HCT116 (cell line): Measurements from ENCODE around the gene BCAR3. TPM values are rescaled to one million over a fixed set of nuclear protein-coding genes. Genes with fewer than 3 reads are reported as not detected.

Source experiments
- ATAC-seq: fragments of 200-7000 bp; cut with Tn5 transposase; 2 replicates; pipeline ENCODE4 v1.9.1; 2020; ENCODE audit warnings: mild to moderate bottlenecking, moderate library complexity
- BruUV-seq: library from RNA; stranded (reverse); fragments of 400-500 nt; replicated peaks from 2 replicates; lab custom pipeline; 2021; lab: Mats Ljungman, UMichigan
- CTCF ChIA-PET: fragments of 300-600 bp; sonication (Branson Sonifier 250); formaldehyde crosslinking; loops from one replicate; lab custom pipeline; 2021; ENCODE audit warnings: antibody characterized with exemption; lab: Charles Lee
- POLR2A ChIA-PET: fragments of 300-600, 350-600 bp; sonication (Branson Sonifier 250); formaldehyde crosslinking; loops from one replicate; lab custom pipeline; 2021; ENCODE audit warnings: antibody characterized with exemption; lab: Charles Lee
- RAD21 ChIA-PET, 2 experiments: fragments of 300-600 bp; sonication (Branson Sonifier 250); formaldehyde crosslinking; loops; one replicate each; lab custom pipeline; 2023; ENCODE audit warnings: low total read pairs in 2 of 2; ENCODE audit not compliant: uncharacterized antibody in 2 of 2, unreplicated experiment in 2 of 2, low non-redundant PET in 1 of 2; lab: Charles Lee
- DNase-seq: peaks from one replicate; pipeline ENCODE4 v3.0.0-alpha.2; 2010; ENCODE audit warnings: low read depth, low spot score
- H2AFZ ChIP-seq: fragments of 200-600 bp; shearing (Covaris generic), sonication (generic); 2 replicates; pipeline ENCODE4 v1.6.1; 2017; ENCODE audit warnings: low read depth, mixed run types, mixed read lengths, antibody characterized with exemption, low read length; ENCODE audit not compliant: poor library complexity, severe bottlenecking
- H3K27ac ChIP-seq: 2 replicates; pipeline ENCODE4 v1.5.1; 2012; ENCODE audit warnings: low read depth, low read length
- H3K27me3 ChIP-seq: fragments of 200-600 bp; sonication (generic); 2 replicates; pipeline ENCODE4 v1.6.1; 2016; ENCODE audit warnings: mixed run types, low read length, mixed read lengths; ENCODE audit not compliant: insufficient read depth
- H3K36me3 ChIP-seq, 2 experiments: fragments of 200-500 bp in 1 of 2; fragments of 200-600 bp in 1 of 2; sonication (Bioruptor generic) in 1 of 2; sonication (generic) in 1 of 2; 2 replicates each; pipeline versions ENCODE4 v1.5.1 to v1.6.1; 2014 to 2016; ENCODE audit warnings: low read length in 2 of 2, inconsistent platforms in 1 of 2, mixed read lengths in 1 of 2, mixed run types in 1 of 2; ENCODE audit not compliant: insufficient read depth in 2 of 2, control insufficient read depth in 1 of 2
- H3K4me1 ChIP-seq, 2 experiments: fragments of 200-600 bp in 1 of 2; sonication (generic) in 1 of 2; 2 replicates each; pipeline versions ENCODE4 v1.5.1 to v1.6.1; 2012 to 2017; ENCODE audit warnings: low read length in 2 of 2, inconsistent platforms in 1 of 2, mild to moderate bottlenecking in 1 of 2, mixed read lengths in 1 of 2, mixed run types in 1 of 2, moderate library complexity in 1 of 2; ENCODE audit not compliant: insufficient read depth in 2 of 2, control insufficient read depth in 1 of 2
- H3K4me2 ChIP-seq: fragments of 200-600 bp; sonication (generic); 2 replicates; pipeline ENCODE4 v1.6.1; 2017; ENCODE audit warnings: mixed run types, low read length, mixed read lengths
- H3K4me3 ChIP-seq, 2 experiments: fragments of 200-600 bp in 1 of 2; sonication (generic) in 1 of 2; replicated peaks in 1 of 2; 2 replicates each; pipeline ENCODE4 v1.5.1; 2011 to 2016; ENCODE audit warnings: low read length in 2 of 2, control low read depth in 1 of 2, low read depth in 1 of 2, mild to moderate bottlenecking in 1 of 2, mixed read lengths in 1 of 2, mixed run types in 1 of 2
- H3K79me2 ChIP-seq: fragments of 200-600 bp; sonication (generic); 2 replicates; pipeline ENCODE4 v1.6.1; 2017; ENCODE audit warnings: mild to moderate bottlenecking, mixed run types, low read length, moderate library complexity, mixed read lengths; ENCODE audit not compliant: insufficient read depth
- H3K9ac ChIP-seq: fragments of 200-600 bp; sonication (generic); 2 replicates; pipeline ENCODE4 v1.6.1; 2016; ENCODE audit warnings: low read length, mixed read lengths
- H3K9me2 ChIP-seq: fragments of 200-600 bp; sonication (generic), shearing (Covaris generic); 2 replicates; pipeline ENCODE4 v1.6.1; 2017; ENCODE audit warnings: mixed run types, mild to moderate bottlenecking, moderate library complexity; ENCODE audit not compliant: insufficient read depth
- H3K9me3 ChIP-seq, 2 experiments: fragments of 200-500 bp in 1 of 2; fragments of 200-600 bp in 1 of 2; sonication (Bioruptor generic) in 1 of 2; sonication (generic) in 1 of 2; 2 replicates each; pipeline ENCODE4 v1.6.1; 2014 to 2017; ENCODE audit warnings: low read length in 2 of 2, mixed read lengths in 2 of 2, inconsistent platforms in 1 of 2, low read depth in 1 of 2, mild to moderate bottlenecking in 1 of 2, mixed run types in 1 of 2, moderate library complexity in 1 of 2; ENCODE audit not compliant: control insufficient read depth in 1 of 2, insufficient read depth in 1 of 2
- H4K20me1 ChIP-seq: fragments of 200-600 bp; sonication (generic), shearing (Covaris generic); 2 replicates; pipeline ENCODE4 v1.6.1; 2017; ENCODE audit warnings: mixed run types, mild to moderate bottlenecking, moderate library complexity; ENCODE audit not compliant: insufficient read depth
- CEBPB ChIP-seq: IDR thresholded peaks from 2 replicates; pipeline ENCODE4 v1.6.1; 2012; ENCODE audit warnings: low read depth
- CTCF ChIP-seq, 3 experiments: fragments of 200-600 bp in 1 of 3; sonication (generic) in 1 of 3; IDR thresholded peaks in 2 of 3; conservative IDR thresholded peaks in 1 of 3; 2 replicates each; pipeline ENCODE4 v1.5.1; 2012 to 2017; ENCODE audit warnings: low read depth in 2 of 3, low read length in 2 of 3, antibody characterized with exemption in 1 of 3, borderline replicate concordance in 1 of 3, control low read depth in 1 of 3, mild to moderate bottlenecking in 1 of 3, mixed read lengths in 1 of 3, mixed run types in 1 of 3, moderate library complexity in 1 of 3; ENCODE audit not compliant: insufficient read depth in 1 of 3
- EGR1 ChIP-seq: IDR thresholded peaks from 2 replicates; pipeline ENCODE4 v1.6.1; 2012; ENCODE audit warnings: low read depth
- ELF1 ChIP-seq: IDR thresholded peaks from 2 replicates; pipeline ENCODE4 v1.6.1; 2012; ENCODE audit warnings: low read depth, borderline replicate concordance
- EZH2phosphoT487 ChIP-seq: fragments of 200-600 bp; IDR thresholded peaks from 2 replicates; pipeline ENCODE4 v1.6.1; 2018; ENCODE audit warnings: antibody characterized with exemption, borderline replicate concordance
- FOSL1 ChIP-seq: IDR thresholded peaks from 2 replicates; pipeline ENCODE4 v1.6.1; 2012; ENCODE audit warnings: low read depth
- JUND ChIP-seq: IDR thresholded peaks from 2 replicates; pipeline ENCODE4 v1.6.1; 2012
- POLR2A ChIP-seq: IDR thresholded peaks from 2 replicates; pipeline ENCODE4 v1.7.0; 2011; ENCODE audit warnings: borderline replicate concordance; ENCODE audit not compliant: insufficient read depth, insufficient read length; ENCODE audit errors: extremely low read depth
- RAD21 ChIP-seq: IDR thresholded peaks from 2 replicates; pipeline ENCODE4 v1.6.1; 2012; ENCODE audit warnings: low read depth, mild to moderate bottlenecking
- REST ChIP-seq: IDR thresholded peaks from 2 replicates; pipeline ENCODE4 v1.6.1; 2012; ENCODE audit warnings: low read depth
- SP1 ChIP-seq: IDR thresholded peaks from 2 replicates; pipeline ENCODE4 v1.6.1; 2012; ENCODE audit warnings: low read depth
- SRF ChIP-seq: IDR thresholded peaks from 2 replicates; pipeline ENCODE4 v1.6.1; 2012; ENCODE audit warnings: low read depth
- TCF7L2 ChIP-seq: IDR thresholded peaks from 2 replicates; pipeline ENCODE4 v1.7.0; 2011; ENCODE audit warnings: borderline replicate concordance, inconsistent platforms; ENCODE audit not compliant: insufficient read depth, insufficient read length; ENCODE audit errors: extremely low read depth
- YY1 ChIP-seq: IDR thresholded peaks from 2 replicates; pipeline ENCODE4 v1.6.1; 2011; ENCODE audit warnings: low read length, low read depth, moderate library complexity, mild to moderate bottlenecking; ENCODE audit not compliant: insufficient replicate concordance; ENCODE audit errors: extremely low read depth
- ZBTB33 ChIP-seq: IDR thresholded peaks from 2 replicates; pipeline ENCODE4 v1.6.1; 2011; ENCODE audit warnings: mild to moderate bottlenecking, low read length, moderate library complexity; ENCODE audit not compliant: insufficient replicate concordance; ENCODE audit errors: extremely low read depth
- ZFX ChIP-seq: fragments of 450-650 bp; IDR thresholded peaks from 2 replicates; pipeline ENCODE4 v1.6.1; 2017
- ZNF274 ChIP-seq: fragments of 200-500 bp; sonication (Bioruptor generic); IDR thresholded peaks from 2 replicates; pipeline ENCODE4 v1.6.1; 2014; ENCODE audit warnings: mild to moderate bottlenecking, low read depth, low read length, inconsistent platforms
- intact Hi-C: fragments of 100-400 bp; cut with micrococcal nuclease; formaldehyde crosslinking; loops from 2 replicates; pipeline ENCODE4 v1.10.0; 2022
- total RNA-seq: library from RNA; stranded (reverse); gene quantifications from one replicate; pipeline ENCODE4 v1.2.1, GENCODE V29; 2021; ENCODE audit not compliant: unreplicated experiment
- TF ChIP-seq, protein P1 (sequence below): IDR thresholded peaks from 2 replicates; pipeline ENCODE4 v1.6.1; 2012
- TF ChIP-seq, protein P2 (sequence below): IDR thresholded peaks from 2 replicates; pipeline ENCODE4 v1.6.1; 2012

BCAR3 gene
- total RNA-seq, 1 experiment from 2014 or later = 24.5 TPM

DNA sequence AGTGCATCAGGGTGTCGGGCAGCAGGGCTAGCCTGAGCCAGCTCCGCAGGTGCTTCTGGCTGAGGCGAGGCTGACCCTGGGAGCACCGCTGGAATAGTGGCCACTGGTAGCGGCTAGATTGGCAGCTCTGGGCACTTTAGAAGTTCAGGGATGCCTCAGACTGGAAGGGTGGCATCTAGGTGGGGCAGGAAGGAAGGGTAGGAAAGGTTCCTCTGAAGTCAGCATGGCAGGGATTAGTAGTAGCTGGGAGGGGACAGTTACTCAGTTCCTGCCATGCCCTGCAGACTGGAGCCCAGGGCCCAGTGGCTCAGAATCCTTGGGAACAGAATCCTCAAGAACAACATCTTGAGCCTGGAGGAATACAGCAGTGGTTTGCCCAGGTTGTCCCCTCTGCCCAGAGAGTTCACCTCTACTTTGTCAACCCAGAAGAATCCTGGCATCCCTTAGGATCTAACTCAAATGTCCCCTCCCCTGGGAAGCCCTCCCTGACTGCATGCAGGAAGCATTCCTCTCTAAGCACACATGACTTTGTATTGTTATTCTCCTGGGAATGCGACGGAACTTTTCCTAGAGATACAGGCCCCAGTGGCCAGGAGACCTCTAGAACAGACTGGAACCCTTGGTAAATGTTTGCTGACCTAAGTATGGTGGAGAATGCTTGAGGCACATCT is 39.5 kb upstream of the BCAR3 start:
- no TSS peak for BruUV-seq
- H2AFZ ChIP-seq = no peak overlapping the region
- H3K4me2 ChIP-seq = no peak overlapping the region; the same call in 1 of the 2 replicates
- no peaks in the 10 kb centered on the region for H3K79me2 ChIP-seq
- no peaks in the 10 kb centered on the region for H4K20me1 ChIP-seq
- H3K36me3 ChIP-seq = no peaks in the 10 kb centered on the region; a peak in 1 of 4 replicates
- DNase-seq (no peak), ATAC-seq (no peak)
- no peaks in the 10 kb centered on the region for H3K9me2 ChIP-seq
- intact Hi-C loops = no loop called here
- peaks cover 0 to 9% of the 10 kb centered on the region in 2 experiments; a peak in 1 of 4 replicates for H3K9me3 ChIP-seq
- RAD21 ChIA-PET = interaction anchor here in 1 of 2 experiments (0.6 kb wide), 1 partner anchor 17 kb away, joined by 3 read pairs; no protein-coding TSS in a partner anchor
- POLR2A ChIA-PET = no interaction called here
- H3K4me3 ChIP-seq = no peak overlapping the region
- H3K27ac ChIP-seq = no peak overlapping the region
- peaks cover 6 to 45% of the 10 kb centered on the region in 2 experiments; a peak in 3 of 4 replicates for H3K4me1 ChIP-seq
- CTCF ChIA-PET = no interaction called here
- no peaks in the 10 kb centered on the region for H3K27me3 ChIP-seq
- peak overlapping the region; percentile 10; the same call in 1 of the 2 replicates for H3K9ac ChIP-seq
- TF ChIP-seq POLR2A (no peak), REST (no peak), ZBTB33 (no peak), CTCF (IDR thresholded peaks at IDR 0.05 in 2 of 3, conservative IDR thresholded peaks at IDR 0.05 in 1 of 3; ENCODE audit: borderline replicate concordance in 1 of 3, insufficient read depth in 1 of 3, low read depth in 2 of 3, low read length in 2 of 3) (no peak), ZNF274 (no peak), ZFX (no peak), SRF (no peak), EZH2phosphoT487 (no peak), SP1 (peak; percentile 61), ELF1 (no peak), RAD21 (no peak), FOSL1 (no peak), TCF7L2 (peak; percentile 52), JUND (peak; percentile 42), EGR1 (no peak), CEBPB (no peak), YY1 (no peak)
- TF ChIP-seq, protein P1, sequence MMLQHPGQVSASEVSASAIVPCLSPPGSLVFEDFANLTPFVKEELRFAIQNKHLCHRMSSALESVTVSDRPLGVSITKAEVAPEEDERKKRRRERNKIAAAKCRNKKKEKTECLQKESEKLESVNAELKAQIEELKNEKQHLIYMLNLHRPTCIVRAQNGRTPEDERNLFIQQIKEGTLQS = no peak
- TF ChIP-seq, protein P2, sequence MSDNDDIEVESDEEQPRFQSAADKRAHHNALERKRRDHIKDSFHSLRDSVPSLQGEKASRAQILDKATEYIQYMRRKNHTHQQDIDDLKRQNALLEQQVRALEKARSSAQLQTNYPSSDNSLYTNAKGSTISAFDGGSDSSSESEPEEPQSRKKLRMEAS = peak; percentile 57
